ENCODE results near the gene SCN1B. TPM values are rescaled to one million over a fixed set of nuclear protein-coding genes. Genes with fewer than 3 reads are reported as not detected.

Gene SCN1B
- total RNA-seq, result 1.3 and 1.5 TPM in 2 replicates

GRCh38 chr19:35030257-35031071 is at the start of gene SCN1B:
Gene SCN1B (plus strand): TSS chr19:35030470. CDS start chr19:35030821, 351 bp downstream.
- no peak for TF ChIP-seq CTCF (conservative IDR thresholded peaks at IDR 0.05; ENCODE audit: low read depth, low read length)
- no peak for DNase-seq (ENCODE audit: low read depth)
- H3K4me3 ChIP-seq (ENCODE audit: low read depth, low read length), result peak within 1 kb of the TSS; percentile 64

GRCh38 chr19:34982275-34982674 is 48.0 kb upstream of the SCN1B start:
- no peak overlapping the region for H3K4me3 ChIP-seq (ENCODE audit: low read depth, low read length)
- no peak for TF ChIP-seq CTCF (conservative IDR thresholded peaks at IDR 0.05; ENCODE audit: low read depth, low read length)
- no peak for DNase-seq (ENCODE audit: low read depth)

DNA sequence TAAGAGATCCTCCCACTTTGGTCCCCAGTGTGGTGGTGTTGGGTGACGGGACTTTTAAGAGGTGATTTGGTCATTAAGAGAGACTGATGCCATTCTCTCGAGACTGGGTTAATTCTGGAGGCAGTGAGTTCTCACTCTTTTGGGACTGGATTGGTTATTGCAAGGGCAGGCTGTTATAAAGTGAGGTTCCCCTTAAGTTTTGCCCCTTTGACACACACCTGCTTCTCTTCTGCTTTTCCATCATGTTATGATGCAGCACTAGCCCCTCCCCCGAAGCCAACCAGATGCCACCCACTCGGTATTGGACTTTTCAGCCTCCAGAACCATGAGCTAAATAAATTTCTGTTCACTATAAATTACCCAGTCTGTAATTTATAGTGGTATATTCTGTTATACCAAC is 46.5 kb upstream of the SCN1B start:
- no peak overlapping the region for H3K4me3 ChIP-seq (ENCODE audit: low read depth, low read length)
- TF ChIP-seq CTCF (conservative IDR thresholded peaks at IDR 0.05; ENCODE audit: low read depth, low read length), result no peak
- DNase-seq (ENCODE audit: low read depth), result no peak

- DNase-seq (ENCODE audit: low read depth), result no peak
- no peak for TF ChIP-seq CTCF (conservative IDR thresholded peaks at IDR 0.05; ENCODE audit: low read depth, low read length)
Measured at GRCh38 chr19:34984287-34984686, 46.0 kb upstream of the SCN1B start.

GRCh38 chr19:34985249-34986022 is 44.8 kb upstream of the SCN1B start:
- no peak for TF ChIP-seq CTCF (conservative IDR thresholded peaks at IDR 0.05; ENCODE audit: low read depth, low read length)
- no peak for DNase-seq (ENCODE audit: low read depth)
- H3K4me3 ChIP-seq (ENCODE audit: low read depth, low read length), result no peak overlapping the region

More at GRCh38 chr19:34984287-34984686, 46.0 kb upstream of the SCN1B start:
- H3K4me3 ChIP-seq (ENCODE audit: low read depth, low read length), result no peak overlapping the region

DNA sequence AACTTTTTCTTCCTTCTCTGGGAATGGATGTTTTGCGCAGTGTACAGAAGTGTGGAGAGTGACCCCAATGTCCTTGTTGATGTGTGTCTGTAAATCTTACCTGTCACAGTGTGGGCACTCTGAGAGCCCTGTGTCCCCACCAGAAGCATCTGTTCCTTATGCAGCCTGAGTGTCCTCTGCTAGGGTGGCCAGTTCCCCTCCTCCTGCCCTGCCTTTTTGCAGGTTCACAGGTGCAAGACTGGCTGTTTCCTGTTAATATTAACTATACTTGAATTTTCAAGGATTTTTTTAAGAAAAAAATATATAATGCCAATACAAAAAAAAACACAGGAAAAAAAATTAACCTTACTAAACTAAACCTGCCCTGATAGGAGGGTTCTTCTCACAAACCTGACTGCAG is 42.2 kb upstream of the SCN1B start:
- H3K4me3 ChIP-seq (ENCODE audit: low read depth, low read length), result no peak overlapping the region
- no peak for TF ChIP-seq CTCF (conservative IDR thresholded peaks at IDR 0.05; ENCODE audit: low read depth, low read length)
- no peak for DNase-seq (ENCODE audit: low read depth)

Measured in epithelial cell of proximal tubule (primary cell).